ENCODE measurements around the gene EFNB3. TPM values are rescaled to one million over a fixed set of nuclear protein-coding genes. Genes with fewer than 3 reads are reported as not detected.
A peak's percentile ranks its signal among the peaks of the same experiment; 100 is the strongest.

The EFNB3 gene
- total and polyA plus RNA-seq, 8 donors: 0.29 to 2.9 (median 1.3) TPM; not detected in 2

- no peaks in the 10 kb centered on the region for H3K36me3 ChIP-seq
- peaks cover 9 to 96% (median 45%) of the 10 kb centered on the region in 3 donors for H3K27me3 ChIP-seq
- intact Hi-C loops (cut with DNase I; ENCODE audit: low total_unique reads): no loop called here
- DNase-seq: no peak
- H3K27ac ChIP-seq: no peak overlapping the region
- TF ChIP-seq POLR2AphosphoS5 (IDR thresholded peaks at IDR 0.05) (no peak), CTCF (IDR thresholded peaks at IDR 0.05) (no peak), POLR2A (IDR thresholded peaks at IDR 0.05) (no peak), EP300 (IDR thresholded peaks at IDR 0.05) (no peak)
- 61 to 64% (median 61%) methylated on average over 8 to 10 of the region's 10 CpGs for WGBS, 5 donors
- peaks cover 17 to 25% (median 23%) of the 10 kb centered on the region in 4 donors for H3K4me1 ChIP-seq
- no peaks in the 10 kb centered on the region for H3K9me3 ChIP-seq
- no peak overlapping the region for H3K4me3 ChIP-seq
Measured at GRCh38 chr17:7714721-7715594, 10.0 kb downstream of the EFNB3 start.

- Histone ChIP-seq H3K9me3 (no peaks in the 10 kb centered on the region), H3K27ac (peak overlapping the region in 4 of 5 donors; percentile 30 to 71 (median 64)), H3K4me1 (peaks cover 17 to 25% (median 23%) of the 10 kb centered on the region in 4 donors), H3K4me3 (peak overlapping the region; percentile 52 to 69 (median 58)), H3K36me3 (no peaks in the 10 kb centered on the region), H3K27me3 (peaks cover 9 to 91% (median 44%) of the 10 kb centered on the region in 3 donors)
- no peak for TF ChIP-seq CTCF (IDR thresholded peaks at IDR 0.05)
- no peak for TF ChIP-seq EP300 (IDR thresholded peaks at IDR 0.05)
- TF ChIP-seq POLR2AphosphoS5 (IDR thresholded peaks at IDR 0.05): no peak
- no peak for TF ChIP-seq POLR2A (IDR thresholded peaks at IDR 0.05)
- 32 to 37% (median 33%) methylated on average over 20 of the region's 20 CpGs for WGBS, 5 donors
- peak in 1 of 2 donors; percentile 59 for DNase-seq
- intact Hi-C loops (cut with DNase I; ENCODE audit: low total_unique reads): no loop called here
Measured at GRCh38 chr17:7715936-7716886, 11.2 kb downstream of the EFNB3 start.

GRCh38 chr17:7716901-7717755 is 12.1 kb downstream of the EFNB3 start, which contains the start of gene DNAH2:
Gene DNAH2 (plus strand): TSS chr17:7717744. CDS start chr17:7719735, 1,991 bp downstream.
- intact Hi-C loops (cut with DNase I; ENCODE audit: low total_unique reads): no loop called here
- TF ChIP-seq CTCF (IDR thresholded peaks at IDR 0.05) (peak in 4 of 7 experiments; percentile 10 to 53 (median 32)), POLR2AphosphoS5 (IDR thresholded peaks at IDR 0.05) (peak in 1 of 3 donors; percentile 68), EP300 (IDR thresholded peaks at IDR 0.05) (no peak), POLR2A (IDR thresholded peaks at IDR 0.05) (no peak)
- Histone ChIP-seq H3K4me3 (peak within 1 kb of the TSS; percentile 52 to 69 (median 58)), H3K9me3 (no peaks in the 10 kb centered on the region), H3K27me3 (peaks cover 5 to 87% (median 35%) of the 10 kb centered on the region in 3 donors), H3K36me3 (no peaks in the 10 kb centered on the region), H3K27ac (peak within 1 kb of the TSS; percentile 30 to 71 (median 67)), H3K4me1 (peaks cover 17 to 25% (median 23%) of the 10 kb centered on the region in 4 donors)
- WGBS, 5 donors: 0 to 2% (median 1%) methylated on average over 40 to 64 of the region's 64 CpGs
- peak; percentile 77 to 97 for DNase-seq

All from stomach (tissue), 9 donors.